Left renal pelvis (tissue), 4 donors: ENCODE results near the gene LPP. TPM values are rescaled to one million over a fixed set of nuclear protein-coding genes. Genes with fewer than 3 reads are reported as not detected.

Experiments
- DNase-seq, 4 donors: peaks; one replicate each; pipeline ENCODE4 v3.0.0-alpha.2; 2013; ENCODE audit warnings: low read depth in 4 of 4, low spot score in 3 of 4
- polyA plus RNA-seq, 4 donors: library from polyadenylated mRNA; unstranded; fragments of 120-200 nt; gene quantifications; one replicate each; pipeline ENCODE4 v1.2.1, GENCODE V29; 2013; ENCODE audit not compliant: insufficient read length in 4 of 4

Gene LPP
- polyA plus RNA-seq, 4 donors: 21.3 to 31.3 (median 25.6) TPM

- no peak for DNase-seq
Observed at GRCh38 chr3:188242436-188243123, 88.6 kb downstream of the LPP start.

GRCh38 chr3:188243124-188243795 lies 89.3 kb downstream of the LPP start:
- no peak for DNase-seq

- no peak for DNase-seq
Observed at GRCh38 chr3:188244395-188244861, 90.5 kb downstream of the LPP start.

GRCh38 chr3:188246905-188247304 lies 92.9 kb downstream of the LPP start:
- DNase-seq: no peak

GRCh38 chr3:188248036-188248561 lies 94.1 kb downstream of the LPP start:
- no peak for DNase-seq

- DNase-seq: no peak
Observed at GRCh38 chr3:188253123-188253793, 99.3 kb downstream of the LPP start.

- DNase-seq: no peak
Observed at GRCh38 chr3:188253800-188254452, 100.0 kb downstream of the LPP start.

GRCh38 chr3:188254520-188255070 lies 100.6 kb downstream of the LPP start:
- no peak for DNase-seq

- no peak for DNase-seq
Observed at GRCh38 chr3:188255190-188255589, 101.2 kb downstream of the LPP start.

- DNase-seq: no peak
Observed at GRCh38 chr3:188256758-188257157, 102.8 kb downstream of the LPP start.

GRCh38 chr3:188257384-188258026 lies 103.5 kb downstream of the LPP start:
- no peak for DNase-seq

GRCh38 chr3:188259191-188259590 lies 105.2 kb downstream of the LPP start:
- DNase-seq: no peak

GRCh38 chr3:188259596-188259995 lies 105.6 kb downstream of the LPP start:
- DNase-seq: no peak

GRCh38 chr3:188261011-188261410 lies 107.1 kb downstream of the LPP start:
- DNase-seq: no peak

- DNase-seq: no peak
Observed at GRCh38 chr3:188262488-188262887, 108.5 kb downstream of the LPP start.

GRCh38 chr3:188262913-188263683 lies 109.1 kb downstream of the LPP start:
- no peak for DNase-seq

GRCh38 chr3:188264226-188265207 lies 110.6 kb downstream of the LPP start:
- no peak for DNase-seq
